CD14-positive monocyte (primary cell): ENCODE measurements around the gene ZNF292. TPM values are rescaled to one million over a fixed set of nuclear protein-coding genes. Genes with fewer than 3 reads are reported as not detected.
"Not testable (repeated sequence)": the region's sequence is repeated elsewhere in the genome, so short reads cannot be mapped to it uniquely, and the experiment has no call there.

ENCODE experiments used
- DNase-seq, 3 donors: peaks; one replicate each; pipeline ENCODE4 v3.0.0-alpha.2; 2011 to 2022
- H2AFZ ChIP-seq: 2 replicates; pipeline ENCODE4 v1.6.0; 2012; ENCODE audit warnings: mild to moderate bottlenecking, low read depth, low read length, inconsistent platforms; ENCODE audit not compliant: insufficient read depth, poor library complexity, severe bottlenecking
- H3K27ac ChIP-seq, 2 donors: 1 replicate in 1 of 2; 2 replicates in 1 of 2; pipeline ENCODE4 v1.5.1; 2012 to 2013; ENCODE audit warnings: low read length in 2 of 2, control low read depth in 1 of 2, inconsistent platforms in 1 of 2, low read depth in 1 of 2, mild to moderate bottlenecking in 1 of 2
- H3K27me3 ChIP-seq, 2 donors: one replicate each; pipeline versions ENCODE4 v1.6.0 to v1.6.1; 2011 to 2013; ENCODE audit warnings: low read length in 2 of 2; ENCODE audit not compliant: control insufficient read depth in 2 of 2, insufficient read depth in 2 of 2
- H3K36me3 ChIP-seq, 2 donors: replicated peaks in 1 of 2; 1 replicate in 1 of 2; 2 replicates in 1 of 2; pipeline versions ENCODE4 v1.5.1 to v1.6.1; 2012 to 2013; ENCODE audit warnings: low read length in 2 of 2, control low read depth in 1 of 2, inconsistent platforms in 1 of 2, mild to moderate bottlenecking in 1 of 2; ENCODE audit not compliant: insufficient read depth in 2 of 2, control insufficient read depth in 1 of 2
- H3K4me1 ChIP-seq, 2 donors: 1 replicate in 1 of 2; 2 replicates in 1 of 2; pipeline versions ENCODE4 v1.5.1 to v1.6.1; 2012 to 2013; ENCODE audit warnings: low read length in 2 of 2, control low read depth in 1 of 2, inconsistent platforms in 1 of 2, mild to moderate bottlenecking in 1 of 2, moderate library complexity in 1 of 2; ENCODE audit not compliant: insufficient read depth in 2 of 2, control insufficient read depth in 1 of 2
- H3K4me2 ChIP-seq: replicated peaks from 2 replicates; pipeline ENCODE3; 2012; ENCODE audit warnings: low read length, moderate library complexity, mild to moderate bottlenecking; ENCODE audit not compliant: poor library complexity, severe bottlenecking; ENCODE audit errors: extremely low read depth
- H3K4me3 ChIP-seq, 3 experiments: fragments of 200-600 bp in 1 of 3; sonication (generic) in 1 of 3; replicated peaks in 1 of 3; 1 replicate in 2 of 3; 2 replicates in 1 of 3; pipeline ENCODE4 v1.5.1; 2011 to 2013; ENCODE audit warnings: low read length in 3 of 3, mild to moderate bottlenecking in 3 of 3, control low read depth in 2 of 3, low read depth in 2 of 3, inconsistent platforms in 1 of 3, moderate library complexity in 1 of 3
- H3K79me2 ChIP-seq: 2 replicates; pipeline ENCODE4 v1.6.0; 2012; ENCODE audit warnings: mild to moderate bottlenecking, control low read depth, inconsistent platforms, low read length, moderate library complexity; ENCODE audit not compliant: insufficient read depth
- H3K9ac ChIP-seq: 2 replicates; pipeline ENCODE4 v1.6.0; 2017; ENCODE audit warnings: low read length, mild to moderate bottlenecking; ENCODE audit not compliant: insufficient read depth, poor library complexity, severe bottlenecking
- H3K9me3 ChIP-seq, 2 donors: replicated peaks in 1 of 2; 1 replicate in 1 of 2; 2 replicates in 1 of 2; pipeline versions ENCODE4 v1.5.1 to v1.6.1; 2012 to 2013; ENCODE audit warnings: low read length in 2 of 2, control low read depth in 1 of 2; ENCODE audit not compliant: control insufficient read depth in 1 of 2, insufficient read depth in 1 of 2
- H4K20me1 ChIP-seq: 2 replicates; pipeline ENCODE4 v1.6.0; 2012; ENCODE audit warnings: mild to moderate bottlenecking, low read length, control low read depth, moderate library complexity; ENCODE audit not compliant: insufficient read depth
- H3K27ac Mint-ChIP-seq, 7 donors: one replicate each; pipeline ENCODE4 v1.8.0; 2020; ENCODE audit warnings: mild to moderate bottlenecking in 7 of 7, mixed read lengths in 7 of 7, moderate library complexity in 6 of 7, inconsistent platforms in 2 of 7
- H3K27me3 Mint-ChIP-seq, 3 donors: one replicate each; pipeline ENCODE4 v1.8.0; 2021 to 2022; ENCODE audit warnings: low read depth in 3 of 3, mild to moderate bottlenecking in 3 of 3, mixed read lengths in 3 of 3, moderate library complexity in 3 of 3, inconsistent platforms in 1 of 3
- H3K36me3 Mint-ChIP-seq, 2 donors: one replicate each; pipeline ENCODE4 v1.8.0; 2020; ENCODE audit warnings: mixed read lengths in 2 of 2, inconsistent platforms in 1 of 2, mild to moderate bottlenecking in 1 of 2
- H3K4me1 Mint-ChIP-seq: one replicate; pipeline ENCODE4 v1.8.0; 2020; ENCODE audit warnings: mild to moderate bottlenecking, mixed read lengths
- H3K4me3 Mint-ChIP-seq, 2 donors: one replicate each; pipeline ENCODE4 v1.8.0; 2020; ENCODE audit warnings: mild to moderate bottlenecking in 2 of 2, mixed read lengths in 2 of 2, moderate library complexity in 1 of 2
- H3K9me3 Mint-ChIP-seq, 7 donors: one replicate each; pipeline ENCODE4 v1.8.0; 2020 to 2022; ENCODE audit warnings: mixed read lengths in 7 of 7, mild to moderate bottlenecking in 6 of 7, moderate library complexity in 6 of 7, inconsistent platforms in 2 of 7
- CTCF ChIP-seq: fragments of 200-600 bp; IDR thresholded peaks from one replicate; pipeline ENCODE4 v1.8.0; 2022; ENCODE audit warnings: antibody characterized with exemption, mild to moderate bottlenecking
- WGBS: methylation state at CpG from one replicate; pipeline ENCODE4 v1.1.5; 2013; ENCODE audit warnings: missing lambda C conversion rate; ENCODE audit not compliant: insufficient coverage; 5-methylcytosine and 5-hydroxymethylcytosine counted together
- intact Hi-C, 2 donors: fragments of 100-400 bp; cut with micrococcal nuclease; formaldehyde crosslinking; loops; one replicate each; pipeline versions ENCODE4 v1.15.0 to v1.15.1; 2023
- polyA plus RNA-seq, 3 donors: library from polyadenylated mRNA; depleted of rRNA in 1 of 3; unstranded in 2 of 3; stranded (reverse) in 1 of 3; fragments of 300-500 nt in 2 of 3; fragments of >200 nt in 1 of 3; fragmentation: Illumina TruSeq in 2 of 3; gene quantifications; 1 replicate in 2 of 3; 2 replicates in 1 of 3; pipeline ENCODE4 v1.2.3, GENCODE V29; 2012 to 2021

The ZNF292 gene
- polyA plus RNA-seq, 3 donors, result 4.8 to 7.7 (median 7.6) TPM

GRCh38 chr6:87237804-87238203 lies 82.4 kb downstream of the ZNF292 start:
- Mint-ChIP-seq H3K27me3 (no peaks in the 10 kb centered on the region), H3K36me3 (peaks cover 23 to 50% of the 10 kb centered on the region in 2 donors), H3K27ac (no peak overlapping the region), H3K9me3 (no peaks in the 10 kb centered on the region), H3K4me1 (no peaks in the 10 kb centered on the region), H3K4me3 (no peak overlapping the region)
- no peak overlapping the region for H3K9ac ChIP-seq
- peak; percentile 77 for TF ChIP-seq CTCF
- no peak overlapping the region for H3K27ac ChIP-seq
- H2AFZ ChIP-seq, result no peak overlapping the region
- peaks cover 5% of the 10 kb centered on the region for H3K79me2 ChIP-seq
- peak; percentile 6 to 34 (median 27) for DNase-seq
- no peak overlapping the region for H3K4me2 ChIP-seq
- intact Hi-C loops, result loop anchor here (10.0 kb wide), 2 partner anchors 83 to 103 kb away; partner anchors contain the start of gene ZNF292 (in 1 of the 2)
- no peaks in the 10 kb centered on the region for H3K9me3 ChIP-seq
- peaks cover 6% of the 10 kb centered on the region for H4K20me1 ChIP-seq
- H3K36me3 ChIP-seq, result peaks cover 15 to 53% of the 10 kb centered on the region in 2 donors
- H3K4me3 ChIP-seq, result no peak overlapping the region
- H3K4me1 ChIP-seq, result no peaks in the 10 kb centered on the region
- H3K27me3 ChIP-seq, result no peaks in the 10 kb centered on the region

GRCh38 chr6:87239098-87239635 lies 83.8 kb downstream of the ZNF292 start:
- not testable (repeated sequence) for H3K4me3 ChIP-seq, H3K79me2 ChIP-seq, H3K4me1 ChIP-seq, H2AFZ ChIP-seq, H4K20me1 ChIP-seq, H3K9me3 ChIP-seq, H3K27ac Mint-ChIP-seq, H3K27me3 Mint-ChIP-seq, H3K9ac ChIP-seq, H3K4me2 ChIP-seq, H3K27ac ChIP-seq, H3K27me3 ChIP-seq, DNase-seq, H3K4me1 Mint-ChIP-seq, H3K4me3 Mint-ChIP-seq, H3K9me3 Mint-ChIP-seq
- intact Hi-C loops, result loop anchor here (10.0 kb wide), 2 partner anchors 84 to 104 kb away; partner anchors contain the start of gene ZNF292 (in 1 of the 2)
- H3K36me3 Mint-ChIP-seq, result peaks cover 17 to 56% of the 10 kb centered on the region in 2 donors
- 99% methylated on average over 12 of the region's 39 CpGs for WGBS
- H3K36me3 ChIP-seq, result peaks cover 15 to 54% of the 10 kb centered on the region in 2 donors
